ENCODE results near the gene CCDC18.
"Not testable (repeated sequence)": the region's sequence is repeated elsewhere in the genome, so short reads cannot be mapped to it uniquely, and the experiment has no call there.

DNA sequence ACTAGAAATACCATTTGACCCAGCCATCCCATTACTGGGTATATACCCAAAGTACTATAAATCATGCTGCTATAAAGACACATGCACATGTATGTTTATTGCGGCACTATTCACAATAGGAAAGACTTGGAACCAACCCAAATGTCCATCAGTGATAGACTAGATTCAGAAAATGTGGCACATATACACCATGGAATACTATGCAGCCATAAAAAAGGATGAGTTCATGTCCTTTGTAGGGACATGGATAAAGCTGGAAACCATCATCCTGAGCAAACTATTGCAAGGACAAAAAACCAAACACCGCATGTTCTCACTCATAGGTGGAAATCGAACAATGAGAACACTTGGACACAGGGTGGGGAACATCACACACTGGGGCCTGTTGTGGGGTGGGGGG is 88.4 kb downstream of the CCDC18 start:
- TF ChIP-seq EZH2 (IDR thresholded peaks at IDR 0.05; ENCODE audit: low read depth, unreplicated experiment); STAT1 (IDR thresholded peaks at IDR 0.05; ENCODE audit: unreplicated experiment); EZH2phosphoT487 (IDR thresholded peaks at IDR 0.05; ENCODE audit: unreplicated experiment); JUNB (IDR thresholded peaks at IDR 0.05; ENCODE audit: unreplicated experiment); POLR2AphosphoS5 (IDR thresholded peaks at IDR 0.05; ENCODE audit: low read depth); ZNF331 (CRISPR knock-in tag; IDR thresholded peaks at IDR 0.05; ENCODE audit: low read depth); CREB1 (CRISPR knock-in tag; IDR thresholded peaks at IDR 0.05; ENCODE audit: low read depth); NANOG (IDR thresholded peaks at IDR 0.05; ENCODE audit: borderline replicate concordance); ZNF114 (CRISPR knock-in tag; IDR thresholded peaks at IDR 0.05): not testable (repeated sequence)
- TF ChIP-seq, protein P1, sequence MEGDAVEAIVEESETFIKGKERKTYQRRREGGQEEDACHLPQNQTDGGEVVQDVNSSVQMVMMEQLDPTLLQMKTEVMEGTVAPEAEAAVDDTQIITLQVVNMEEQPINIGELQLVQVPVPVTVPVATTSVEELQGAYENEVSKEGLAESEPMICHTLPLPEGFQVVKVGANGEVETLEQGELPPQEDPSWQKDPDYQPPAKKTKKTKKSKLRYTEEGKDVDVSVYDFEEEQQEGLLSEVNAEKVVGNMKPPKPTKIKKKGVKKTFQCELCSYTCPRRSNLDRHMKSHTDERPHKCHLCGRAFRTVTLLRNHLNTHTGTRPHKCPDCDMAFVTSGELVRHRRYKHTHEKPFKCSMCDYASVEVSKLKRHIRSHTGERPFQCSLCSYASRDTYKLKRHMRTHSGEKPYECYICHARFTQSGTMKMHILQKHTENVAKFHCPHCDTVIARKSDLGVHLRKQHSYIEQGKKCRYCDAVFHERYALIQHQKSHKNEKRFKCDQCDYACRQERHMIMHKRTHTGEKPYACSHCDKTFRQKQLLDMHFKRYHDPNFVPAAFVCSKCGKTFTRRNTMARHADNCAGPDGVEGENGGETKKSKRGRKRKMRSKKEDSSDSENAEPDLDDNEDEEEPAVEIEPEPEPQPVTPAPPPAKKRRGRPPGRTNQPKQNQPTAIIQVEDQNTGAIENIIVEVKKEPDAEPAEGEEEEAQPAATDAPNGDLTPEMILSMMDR (conservative IDR thresholded peaks at IDR 0.05; ENCODE audit: low read depth in 2 of 2): not testable (repeated sequence)
- TF ChIP-seq, protein P2, sequence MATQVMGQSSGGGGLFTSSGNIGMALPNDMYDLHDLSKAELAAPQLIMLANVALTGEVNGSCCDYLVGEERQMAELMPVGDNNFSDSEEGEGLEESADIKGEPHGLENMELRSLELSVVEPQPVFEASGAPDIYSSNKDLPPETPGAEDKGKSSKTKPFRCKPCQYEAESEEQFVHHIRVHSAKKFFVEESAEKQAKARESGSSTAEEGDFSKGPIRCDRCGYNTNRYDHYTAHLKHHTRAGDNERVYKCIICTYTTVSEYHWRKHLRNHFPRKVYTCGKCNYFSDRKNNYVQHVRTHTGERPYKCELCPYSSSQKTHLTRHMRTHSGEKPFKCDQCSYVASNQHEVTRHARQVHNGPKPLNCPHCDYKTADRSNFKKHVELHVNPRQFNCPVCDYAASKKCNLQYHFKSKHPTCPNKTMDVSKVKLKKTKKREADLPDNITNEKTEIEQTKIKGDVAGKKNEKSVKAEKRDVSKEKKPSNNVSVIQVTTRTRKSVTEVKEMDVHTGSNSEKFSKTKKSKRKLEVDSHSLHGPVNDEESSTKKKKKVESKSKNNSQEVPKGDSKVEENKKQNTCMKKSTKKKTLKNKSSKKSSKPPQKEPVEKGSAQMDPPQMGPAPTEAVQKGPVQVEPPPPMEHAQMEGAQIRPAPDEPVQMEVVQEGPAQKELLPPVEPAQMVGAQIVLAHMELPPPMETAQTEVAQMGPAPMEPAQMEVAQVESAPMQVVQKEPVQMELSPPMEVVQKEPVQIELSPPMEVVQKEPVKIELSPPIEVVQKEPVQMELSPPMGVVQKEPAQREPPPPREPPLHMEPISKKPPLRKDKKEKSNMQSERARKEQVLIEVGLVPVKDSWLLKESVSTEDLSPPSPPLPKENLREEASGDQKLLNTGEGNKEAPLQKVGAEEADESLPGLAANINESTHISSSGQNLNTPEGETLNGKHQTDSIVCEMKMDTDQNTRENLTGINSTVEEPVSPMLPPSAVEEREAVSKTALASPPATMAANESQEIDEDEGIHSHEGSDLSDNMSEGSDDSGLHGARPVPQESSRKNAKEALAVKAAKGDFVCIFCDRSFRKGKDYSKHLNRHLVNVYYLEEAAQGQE (IDR thresholded peaks at IDR 0.05; ENCODE audit: unreplicated experiment): not testable (repeated sequence)
- TF ChIP-seq, protein P3, sequence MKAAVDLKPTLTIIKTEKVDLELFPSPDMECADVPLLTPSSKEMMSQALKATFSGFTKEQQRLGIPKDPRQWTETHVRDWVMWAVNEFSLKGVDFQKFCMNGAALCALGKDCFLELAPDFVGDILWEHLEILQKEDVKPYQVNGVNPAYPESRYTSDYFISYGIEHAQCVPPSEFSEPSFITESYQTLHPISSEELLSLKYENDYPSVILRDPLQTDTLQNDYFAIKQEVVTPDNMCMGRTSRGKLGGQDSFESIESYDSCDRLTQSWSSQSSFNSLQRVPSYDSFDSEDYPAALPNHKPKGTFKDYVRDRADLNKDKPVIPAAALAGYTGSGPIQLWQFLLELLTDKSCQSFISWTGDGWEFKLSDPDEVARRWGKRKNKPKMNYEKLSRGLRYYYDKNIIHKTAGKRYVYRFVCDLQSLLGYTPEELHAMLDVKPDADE (IDR thresholded peaks at IDR 0.05): not testable (repeated sequence)
